OCI-LY3 (cell line): Measurements from ENCODE around the gene REPS1.

ENCODE experiments used
- H2AFZ ChIP-seq: fragments of 200-600, 300-600 bp; shearing (Covaris generic); 2 replicates; pipeline ENCODE4 v1.6.0; 2014; ENCODE audit warnings: antibody characterized with exemption, low read depth, low read length
- H3K27ac ChIP-seq: fragments of 200-600, 300-600 bp; sonication (generic); 2 replicates; pipeline ENCODE4 v1.5.1; 2014; ENCODE audit warnings: mild to moderate bottlenecking, low read length, moderate library complexity, mixed read lengths
- H3K27me3 ChIP-seq: fragments of 200-600, 300-600 bp; sonication (generic); 2 replicates; pipeline ENCODE4 v1.6.1; 2014; ENCODE audit warnings: low read depth, low read length, mixed read lengths
- H3K36me3 ChIP-seq: fragments of 200-600, 300-600 bp; sonication (generic); replicated peaks from 2 replicates; pipeline ENCODE3; 2014; ENCODE audit warnings: low read depth, low read length, mixed read lengths
- H3K4me1 ChIP-seq: fragments of 300-600, 200-600 bp; sonication (generic); 2 replicates; pipeline ENCODE4 v1.6.1; 2014; ENCODE audit warnings: low read length, mixed read lengths
- H3K4me2 ChIP-seq: fragments of 200-600, 300-600 bp; sonication (generic); 2 replicates; pipeline ENCODE4 v1.6.1; 2014; ENCODE audit warnings: low read length, mixed read lengths
- H3K4me3 ChIP-seq: fragments of 300-600, 200-600 bp; sonication (generic); 2 replicates; pipeline ENCODE4 v1.5.1; 2014; ENCODE audit warnings: antibody characterized with exemption, mild to moderate bottlenecking, low read length, moderate library complexity
- H3K79me2 ChIP-seq: fragments of 300-600, 200-600 bp; shearing (Covaris generic); 2 replicates; pipeline ENCODE4 v1.6.1; 2014; ENCODE audit warnings: mild to moderate bottlenecking, low read length, mixed read lengths
- H3K9ac ChIP-seq: fragments of 300-600, 200-600 bp; shearing (Covaris generic); 2 replicates; pipeline ENCODE4 v1.6.0; 2014; ENCODE audit warnings: mild to moderate bottlenecking, low read length, moderate library complexity
- H3K9me3 ChIP-seq: fragments of 200-600, 300-600 bp; shearing (Covaris generic); 2 replicates; pipeline ENCODE4 v1.6.1; 2014; ENCODE audit warnings: low read length, mixed read lengths; ENCODE audit not compliant: insufficient read depth
- H4K20me1 ChIP-seq: fragments of 200-600, 300-600 bp; sonication (generic); 2 replicates; pipeline ENCODE4 v1.6.1; 2016; ENCODE audit warnings: low read length, mixed read lengths; ENCODE audit not compliant: insufficient read depth
- EZH2phosphoT487 ChIP-seq: fragments of 200-600 bp; shearing (Covaris generic); IDR thresholded peaks from 2 replicates; pipeline ENCODE4 v1.6.1; 2018; ENCODE audit warnings: antibody characterized with exemption, mixed run types, low read depth
- TF ChIP-seq, protein P1 (sequence below): fragments of 200-600, 300-600 bp; sonication (generic); IDR thresholded peaks from 2 replicates; pipeline ENCODE4 v1.5.1; 2014; ENCODE audit warnings: antibody characterized with exemption, low read length, low read depth

REPS1 gene

DNA sequence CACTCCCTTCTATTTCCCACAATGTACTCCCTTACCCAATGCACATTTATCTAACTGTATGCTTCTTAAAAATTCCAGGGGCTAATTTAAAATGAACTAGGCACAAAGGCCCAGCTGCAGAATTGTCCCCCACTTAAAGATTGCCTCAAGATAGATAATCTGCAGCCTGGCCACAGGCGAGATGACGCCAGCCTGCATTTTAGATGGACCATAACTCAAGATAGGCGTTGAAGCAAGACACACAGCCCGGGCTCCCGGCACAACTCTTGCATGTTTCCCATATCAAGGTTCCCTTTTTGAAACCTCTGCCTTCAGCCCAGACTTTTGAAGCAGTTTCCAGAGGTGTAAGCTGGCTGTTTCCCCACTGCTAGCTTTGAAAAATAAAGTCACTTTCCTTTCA is 3.2 kb upstream of the REPS1 start:
- H3K36me3 ChIP-seq, result no peaks in the 10 kb centered on the region
- no peak overlapping the region for H2AFZ ChIP-seq
- no peak overlapping the region for H3K27ac ChIP-seq
- H3K27me3 ChIP-seq, result no peaks in the 10 kb centered on the region
- peaks cover 7% of the 10 kb centered on the region for H4K20me1 ChIP-seq
- peaks cover 18% of the 10 kb centered on the region for H3K79me2 ChIP-seq
- no peaks in the 10 kb centered on the region for H3K9me3 ChIP-seq
- H3K4me2 ChIP-seq, result no peak overlapping the region
- no peak overlapping the region for H3K9ac ChIP-seq
- H3K4me3 ChIP-seq, result no peak overlapping the region
- H3K4me1 ChIP-seq, result peaks cover 11% of the 10 kb centered on the region
- no peak for TF ChIP-seq EZH2phosphoT487
- TF ChIP-seq, protein P1, sequence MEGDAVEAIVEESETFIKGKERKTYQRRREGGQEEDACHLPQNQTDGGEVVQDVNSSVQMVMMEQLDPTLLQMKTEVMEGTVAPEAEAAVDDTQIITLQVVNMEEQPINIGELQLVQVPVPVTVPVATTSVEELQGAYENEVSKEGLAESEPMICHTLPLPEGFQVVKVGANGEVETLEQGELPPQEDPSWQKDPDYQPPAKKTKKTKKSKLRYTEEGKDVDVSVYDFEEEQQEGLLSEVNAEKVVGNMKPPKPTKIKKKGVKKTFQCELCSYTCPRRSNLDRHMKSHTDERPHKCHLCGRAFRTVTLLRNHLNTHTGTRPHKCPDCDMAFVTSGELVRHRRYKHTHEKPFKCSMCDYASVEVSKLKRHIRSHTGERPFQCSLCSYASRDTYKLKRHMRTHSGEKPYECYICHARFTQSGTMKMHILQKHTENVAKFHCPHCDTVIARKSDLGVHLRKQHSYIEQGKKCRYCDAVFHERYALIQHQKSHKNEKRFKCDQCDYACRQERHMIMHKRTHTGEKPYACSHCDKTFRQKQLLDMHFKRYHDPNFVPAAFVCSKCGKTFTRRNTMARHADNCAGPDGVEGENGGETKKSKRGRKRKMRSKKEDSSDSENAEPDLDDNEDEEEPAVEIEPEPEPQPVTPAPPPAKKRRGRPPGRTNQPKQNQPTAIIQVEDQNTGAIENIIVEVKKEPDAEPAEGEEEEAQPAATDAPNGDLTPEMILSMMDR, result no peak

DNA sequence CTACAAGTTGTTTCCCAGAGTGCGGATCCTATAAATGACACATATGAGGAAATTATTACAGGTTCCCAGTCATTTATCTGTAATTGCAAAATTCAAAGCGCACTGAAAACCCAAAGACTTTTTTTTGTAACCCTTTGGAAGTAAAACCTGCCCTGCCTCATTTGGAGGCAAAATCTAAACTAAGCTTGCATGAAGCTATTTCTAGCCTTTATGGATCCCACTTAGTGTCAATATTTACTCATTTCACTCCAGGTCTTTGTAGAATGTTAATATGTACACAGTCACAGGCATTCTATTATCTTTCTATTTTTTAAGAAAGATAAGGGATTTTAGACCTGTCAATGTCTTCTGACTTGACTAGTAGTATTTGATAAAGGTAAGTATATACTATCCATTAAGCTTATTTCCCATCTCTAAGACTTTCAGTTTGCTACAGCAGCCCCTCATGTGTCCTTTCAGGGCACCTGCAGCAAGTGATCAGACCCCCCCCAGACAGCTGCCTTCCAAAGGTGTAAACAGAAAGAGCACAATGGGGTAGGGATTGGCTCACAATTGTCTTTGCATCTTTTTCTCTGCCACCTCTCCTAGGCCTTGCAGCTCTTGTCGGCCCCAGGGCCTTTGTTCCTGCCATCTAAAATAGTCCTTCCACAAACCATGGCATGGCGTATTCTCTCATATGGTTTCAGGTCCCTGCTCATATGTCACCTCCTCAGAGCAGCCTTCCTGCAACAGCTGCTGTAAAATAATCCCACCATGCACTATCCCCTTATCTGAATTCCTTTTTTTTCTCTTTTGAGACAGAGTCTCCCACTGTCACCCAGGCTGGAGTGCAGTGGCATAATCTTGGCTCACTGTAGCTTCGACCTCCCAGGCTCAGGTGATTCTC is 1.3 kb upstream of the REPS1 start:
- H2AFZ ChIP-seq, result no peak overlapping the region
- no peak overlapping the region for H3K9ac ChIP-seq
- no peak overlapping the region for H3K27ac ChIP-seq
- H3K27me3 ChIP-seq, result no peaks in the 10 kb centered on the region
- 0 out of 2 replicates have a peak overlapping the region, but pooled peaks have one; percentile 100 for H3K4me3 ChIP-seq
- H3K79me2 ChIP-seq, result peaks cover 37% of the 10 kb centered on the region
- no peak for TF ChIP-seq EZH2phosphoT487
- TF ChIP-seq, protein P1, result no peak
- peaks cover 23% of the 10 kb centered on the region for H4K20me1 ChIP-seq
- H3K9me3 ChIP-seq, result no peaks in the 10 kb centered on the region
- H3K4me2 ChIP-seq, result 0 out of 2 replicates have a peak overlapping the region, but pooled peaks have one; percentile 93
- no peaks in the 10 kb centered on the region for H3K36me3 ChIP-seq
- peaks cover 20% of the 10 kb centered on the region for H3K4me1 ChIP-seq

DNA sequence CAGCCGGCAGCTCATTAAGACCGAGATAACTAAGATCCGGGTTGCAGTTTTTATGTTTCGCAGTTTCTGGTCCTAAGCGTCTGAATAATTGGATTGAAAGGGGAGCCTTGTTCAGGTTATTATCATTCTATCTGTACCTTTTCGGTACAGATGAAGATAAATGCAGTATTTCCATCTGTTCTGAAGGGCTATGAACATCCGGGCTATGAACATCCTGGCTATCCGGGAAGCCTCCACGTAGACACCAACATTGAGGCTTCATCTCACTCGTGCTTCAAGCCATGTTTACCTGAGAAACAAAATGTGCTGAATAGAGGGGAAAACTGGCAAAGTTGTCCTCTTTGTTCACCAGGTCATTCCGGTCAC is 399 bp upstream of the REPS1 start:
- Histone ChIP-seq H3K9ac (peak overlapping the region; percentile 55), H3K27me3 (no peaks in the 10 kb centered on the region), H3K9me3 (no peaks in the 10 kb centered on the region), H3K27ac (no peak overlapping the region), H3K4me1 (peaks cover 20% of the 10 kb centered on the region), H2AFZ (peak overlapping the region; percentile 96), H3K4me3 (peak overlapping the region; percentile 100), H3K4me2 (peak overlapping the region; percentile 93), H3K79me2 (peaks cover 46% of the 10 kb centered on the region), H4K20me1 (peaks cover 26% of the 10 kb centered on the region), H3K36me3 (no peaks in the 10 kb centered on the region)
- TF ChIP-seq EZH2phosphoT487, result no peak
- TF ChIP-seq, protein P1, result no peak

DNA sequence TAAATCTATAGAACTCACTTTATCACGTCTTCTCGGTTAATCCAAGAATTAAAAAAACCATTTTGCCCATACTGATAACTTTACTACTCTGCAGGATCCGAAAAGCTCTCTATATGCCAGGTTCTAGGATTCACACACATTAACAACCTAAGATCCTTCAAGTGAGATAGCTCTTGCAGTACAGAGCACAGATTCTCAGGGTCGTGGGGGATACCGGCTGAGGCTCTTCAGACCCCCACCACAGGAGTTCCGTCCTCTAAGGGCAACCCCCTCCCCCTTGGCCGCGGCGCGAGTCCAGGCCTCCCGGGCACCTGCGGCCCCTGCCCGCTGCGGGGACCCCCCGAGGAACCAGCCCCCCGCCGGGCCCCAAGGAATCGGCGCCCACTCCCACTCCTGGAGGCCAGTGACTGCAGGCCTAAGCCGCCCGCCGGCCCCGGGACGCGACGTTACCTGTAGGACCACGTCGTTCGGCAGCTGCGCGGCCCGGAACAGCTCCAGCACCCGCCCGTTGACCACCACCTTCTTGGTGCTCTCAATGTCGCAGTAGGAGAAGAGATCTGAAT is 892 bp downstream of the REPS1 start:
- Histone ChIP-seq H3K9ac (peak overlapping the region; percentile 92), H2AFZ (0 out of 2 replicates have a peak overlapping the region, but pooled peaks have one; percentile 49), H3K36me3 (no peaks in the 10 kb centered on the region), H3K9me3 (no peaks in the 10 kb centered on the region), H3K79me2 (peaks cover 59% of the 10 kb centered on the region), H3K27ac (peak overlapping the region; percentile 50; the same call in 1 of the 2 replicates), H3K4me1 (peaks cover 20% of the 10 kb centered on the region), H3K27me3 (no peaks in the 10 kb centered on the region), H3K4me2 (peak overlapping the region; percentile 92), H4K20me1 (peaks cover 29% of the 10 kb centered on the region), H3K4me3 (peak overlapping the region; percentile 100)
- TF ChIP-seq, protein P1, result no peak
- TF ChIP-seq EZH2phosphoT487, result no peak
